ENCODE results near the gene NEUROD6.

The NEUROD6 gene

GRCh38 chr7:31315758-31316157 is 24.8 kb downstream of the NEUROD6 start:
- TF ChIP-seq CTCF (IDR thresholded peaks at IDR 0.05; ENCODE audit: low read depth, low read length), result no peak
- H3K4me3 ChIP-seq (ENCODE audit: low read depth, low read length), result no peak overlapping the region

- no peak for TF ChIP-seq CTCF (IDR thresholded peaks at IDR 0.05; ENCODE audit: low read depth, low read length)
- H3K4me3 ChIP-seq (ENCODE audit: low read depth, low read length), result no peak overlapping the region
These were observed 25.7 kb downstream of the NEUROD6 start for GRCh38 chr7:31314781-31315180.

- no peak overlapping the region for H3K4me3 ChIP-seq (ENCODE audit: low read depth, low read length)
- no peak for TF ChIP-seq CTCF (IDR thresholded peaks at IDR 0.05; ENCODE audit: low read depth, low read length)
These were observed 27.6 kb downstream of the NEUROD6 start for GRCh38 chr7:31312889-31313288.

GRCh38 chr7:31311552-31311951 is 29.0 kb downstream of the NEUROD6 start:
- no peak for TF ChIP-seq CTCF (IDR thresholded peaks at IDR 0.05; ENCODE audit: low read depth, low read length)
- H3K4me3 ChIP-seq (ENCODE audit: low read depth, low read length), result no peak overlapping the region

GRCh38 chr7:31310321-31310935 is 30.1 kb downstream of the NEUROD6 start:
- no peak overlapping the region for H3K4me3 ChIP-seq (ENCODE audit: low read depth, low read length)
- TF ChIP-seq CTCF (IDR thresholded peaks at IDR 0.05; ENCODE audit: low read depth, low read length), result no peak

GRCh38 chr7:31309407-31309806 is 31.1 kb downstream of the NEUROD6 start:
- TF ChIP-seq CTCF (IDR thresholded peaks at IDR 0.05; ENCODE audit: low read depth, low read length), result no peak
- H3K4me3 ChIP-seq (ENCODE audit: low read depth, low read length), result no peak overlapping the region

- TF ChIP-seq CTCF (IDR thresholded peaks at IDR 0.05; ENCODE audit: low read depth, low read length), result no peak
These were observed 31.9 kb downstream of the NEUROD6 start for GRCh38 chr7:31308652-31309051.

More at GRCh38 chr7:31308652-31309051, 31.9 kb downstream of the NEUROD6 start:
- H3K4me3 ChIP-seq (ENCODE audit: low read depth, low read length), result no peak overlapping the region
